Trophoblast cell (in vitro differentiated cells and primary cell): Measurements from ENCODE around the gene NHERF1.

Experiments
- DNase-seq, 2 donors: peaks; one replicate each; pipeline ENCODE4 v3.0.0-alpha.2; 2016
- H2AFZ ChIP-seq: 2 replicates; pipeline ENCODE4 v1.6.1; 2013; ENCODE audit warnings: low read length, moderate library complexity, mild to moderate bottlenecking; ENCODE audit not compliant: insufficient read depth, poor library complexity
- H2AK5ac ChIP-seq: 2 replicates; pipeline ENCODE4 v1.6.1; 2013; ENCODE audit warnings: mild to moderate bottlenecking, low read length
- H2BK120ac ChIP-seq: 2 replicates; pipeline ENCODE4 v1.6.1; 2013; ENCODE audit warnings: low read length, mild to moderate bottlenecking, moderate library complexity; ENCODE audit not compliant: insufficient read depth, poor library complexity
- H2BK12ac ChIP-seq: 2 replicates; pipeline ENCODE4 v1.6.1; 2013; ENCODE audit warnings: mild to moderate bottlenecking, low read length, moderate library complexity
- H2BK5ac ChIP-seq: 2 replicates; pipeline ENCODE4 v1.6.1; 2013; ENCODE audit warnings: low read length, low read depth, moderate library complexity, mild to moderate bottlenecking; ENCODE audit not compliant: poor library complexity
- H3K14ac ChIP-seq: 2 replicates; pipeline ENCODE4 v1.6.1; 2013; ENCODE audit warnings: mild to moderate bottlenecking, low read length
- H3K18ac ChIP-seq: 2 replicates; pipeline ENCODE4 v1.6.1; 2013; ENCODE audit warnings: mild to moderate bottlenecking, low read length
- H3K23ac ChIP-seq: 2 replicates; pipeline ENCODE4 v1.6.1; 2013; ENCODE audit warnings: low read length
- H3K27ac ChIP-seq: 2 replicates; pipeline ENCODE4 v1.5.1; 2013; ENCODE audit warnings: low read depth, mild to moderate bottlenecking, inconsistent platforms, low read length, moderate library complexity
- H3K27me3 ChIP-seq: 2 replicates; pipeline ENCODE4 v1.6.1; 2013; ENCODE audit warnings: inconsistent platforms, mild to moderate bottlenecking, low read length, moderate library complexity; ENCODE audit not compliant: insufficient read depth
- H3K36me3 ChIP-seq, 2 experiments: 1 replicate in 1 of 2; 2 replicates in 1 of 2; pipeline ENCODE4 v1.6.1; 2013; ENCODE audit warnings: low read length in 2 of 2, mild to moderate bottlenecking in 2 of 2, moderate library complexity in 1 of 2; ENCODE audit not compliant: insufficient read depth in 2 of 2, control insufficient read depth in 1 of 2
- H3K4ac ChIP-seq: 2 replicates; pipeline ENCODE4 v1.6.1; 2013; ENCODE audit warnings: low read depth, mild to moderate bottlenecking, low read length, moderate library complexity
- H3K4me1 ChIP-seq, 2 experiments: 1 replicate in 1 of 2; 2 replicates in 1 of 2; pipeline ENCODE4 v1.6.1; 2013; ENCODE audit warnings: low read length in 2 of 2, mild to moderate bottlenecking in 2 of 2, moderate library complexity in 1 of 2; ENCODE audit not compliant: insufficient read depth in 2 of 2, control insufficient read depth in 1 of 2
- H3K4me2 ChIP-seq: 2 replicates; pipeline ENCODE4 v1.6.1; 2013; ENCODE audit warnings: inconsistent platforms, mild to moderate bottlenecking, low read length, moderate library complexity
- H3K4me3 ChIP-seq: 2 replicates; pipeline ENCODE4 v1.5.1; 2013; ENCODE audit warnings: mild to moderate bottlenecking, low read depth, low read length, inconsistent platforms
- H3K79me1 ChIP-seq: one replicate; pipeline ENCODE4 v1.6.1; 2013; ENCODE audit warnings: low read length
- H3K79me2 ChIP-seq: 2 replicates; pipeline ENCODE4 v1.6.1; 2013; ENCODE audit warnings: low read length, mild to moderate bottlenecking; ENCODE audit not compliant: control insufficient read depth, insufficient read depth, poor library complexity
- H3K9ac ChIP-seq: 2 replicates; pipeline ENCODE4 v1.6.1; 2013; ENCODE audit warnings: mild to moderate bottlenecking, low read length
- H3K9me3 ChIP-seq: 2 replicates; pipeline ENCODE4 v1.6.1; 2013; ENCODE audit warnings: low read depth, mild to moderate bottlenecking, control low read depth, inconsistent platforms, low read length; ENCODE audit not compliant: insufficient read depth
- H4K12ac ChIP-seq: 2 replicates; pipeline ENCODE4 v1.6.1; 2013; ENCODE audit warnings: low read depth, mild to moderate bottlenecking, low read length, moderate library complexity
- H4K8ac ChIP-seq: 2 replicates; pipeline ENCODE4 v1.6.1; 2013; ENCODE audit warnings: low read depth, mild to moderate bottlenecking, low read length, moderate library complexity
- H4K91ac ChIP-seq: one replicate; pipeline ENCODE4 v1.6.1; 2013; ENCODE audit warnings: low read depth, mild to moderate bottlenecking, low read length, moderate library complexity
- WGBS: extraction: QIAGEN DNeasy Blood & Tissue Kit; methylation state at CpG from one replicate; pipeline ENCODE4 v1.1.7; 2013; ENCODE audit warnings: missing lambda C conversion rate; ENCODE audit not compliant: insufficient read length, insufficient coverage; ENCODE audit errors: extremely low coverage; 5-methylcytosine and 5-hydroxymethylcytosine counted together

Gene NHERF1

GRCh38 chr17:74761419-74761818, 13.0 kb downstream of the NHERF1 start:
- peaks cover 18% of the 10 kb centered on the region for H3K79me1 ChIP-seq
- no peak overlapping the region for H3K4me2 ChIP-seq
- peaks cover 43 to 52% of the 10 kb centered on the region in 2 experiments for H3K4me1 ChIP-seq
- peak overlapping the region; percentile 45 for H4K91ac ChIP-seq
- H3K9ac ChIP-seq: no peak overlapping the region
- H2BK12ac ChIP-seq: peak overlapping the region; percentile 6
- no peak overlapping the region for H2AFZ ChIP-seq
- no CpG with 5 or more reads among the region's 5 CpGs for WGBS
- no peak overlapping the region for H4K12ac ChIP-seq
- peak overlapping the region; percentile 39 for H3K4ac ChIP-seq
- no peak overlapping the region for H2BK120ac ChIP-seq
- peaks cover 18% of the 10 kb centered on the region for H3K79me2 ChIP-seq
- H3K14ac ChIP-seq: no peak overlapping the region
- peaks cover 0 to 2% of the 10 kb centered on the region in 2 experiments for H3K36me3 ChIP-seq
- no peak overlapping the region for H3K4me3 ChIP-seq
- H3K27ac ChIP-seq: no peak overlapping the region
- no peak overlapping the region for H4K8ac ChIP-seq
- DNase-seq: no peak
- H3K9me3 ChIP-seq: peaks cover 3% of the 10 kb centered on the region
- no peaks in the 10 kb centered on the region for H3K27me3 ChIP-seq
- no peak overlapping the region for H3K23ac ChIP-seq
- H2AK5ac ChIP-seq: no peak overlapping the region
- no peak overlapping the region for H2BK5ac ChIP-seq
- H3K18ac ChIP-seq: peak overlapping the region; percentile 7

- no peak for DNase-seq
- Histone ChIP-seq H2BK12ac (no peak overlapping the region), H3K9me3 (peaks cover 3% of the 10 kb centered on the region), H3K18ac (peak overlapping the region; percentile 7), H3K23ac (no peak overlapping the region), H3K9ac (peak overlapping the region; percentile 17), H2AK5ac (no peak overlapping the region), H3K79me1 (peaks cover 18% of the 10 kb centered on the region), H2AFZ (no peak overlapping the region), H3K27me3 (no peaks in the 10 kb centered on the region), H3K36me3 (peaks cover 0 to 2% of the 10 kb centered on the region in 2 experiments), H3K14ac (no peak overlapping the region), H3K4me2 (no peak overlapping the region), H4K8ac (no peak overlapping the region), H4K91ac (no peak overlapping the region), H4K12ac (no peak overlapping the region), H3K4me3 (no peak overlapping the region), H3K27ac (no peak overlapping the region), H3K4me1 (peaks cover 43 to 52% of the 10 kb centered on the region in 2 experiments), H3K4ac (no peak overlapping the region), H3K79me2 (peaks cover 18% of the 10 kb centered on the region), H2BK5ac (no peak overlapping the region), H2BK120ac (no peak overlapping the region)
- WGBS: no CpG with 5 or more reads among the region's 11 CpGs
Measured at GRCh38 chr17:74761931-74762330, 13.5 kb downstream of the NHERF1 start.

GRCh38 chr17:74763565-74764387, 15.3 kb downstream of the NHERF1 start:
- Histone ChIP-seq H3K4me2 (no peak overlapping the region), H3K23ac (no peak overlapping the region)

GRCh38 chr17:74764751-74765286, 16.4 kb downstream of the NHERF1 start:
- Histone ChIP-seq H2BK12ac (no peak overlapping the region), H3K14ac (no peak overlapping the region), H2AFZ (no peak overlapping the region), H3K4me3 (peak overlapping the region; percentile 13), H2BK5ac (no peak overlapping the region), H2BK120ac (no peak overlapping the region), H3K4ac (no peak overlapping the region), H4K8ac (no peak overlapping the region), H3K27ac (no peak overlapping the region), H3K4me1 (peaks cover 21 to 26% of the 10 kb centered on the region in 2 experiments), H2AK5ac (no peak overlapping the region), H3K9ac (no peak overlapping the region), H3K79me2 (peaks cover 4% of the 10 kb centered on the region), H3K9me3 (no peaks in the 10 kb centered on the region), H3K27me3 (no peaks in the 10 kb centered on the region), H4K12ac (no peak overlapping the region), H3K4me2 (no peak overlapping the region), H3K18ac (no peak overlapping the region), H3K36me3 (peaks cover 12 to 18% of the 10 kb centered on the region in 2 experiments), H3K23ac (no peak overlapping the region), H4K91ac (no peak overlapping the region), H3K79me1 (peaks cover 7% of the 10 kb centered on the region)
- no peak for DNase-seq
- WGBS: no CpG with 5 or more reads among the region's 4 CpGs

More at GRCh38 chr17:74763565-74764387, 15.3 kb downstream of the NHERF1 start:
- no peak overlapping the region for H3K4me3 ChIP-seq
- no peak overlapping the region for H2BK5ac ChIP-seq
- H3K4me1 ChIP-seq: peaks cover 29 to 36% of the 10 kb centered on the region in 2 experiments
- peak overlapping the region; percentile 9 for H3K4ac ChIP-seq
- no peak overlapping the region for H3K9ac ChIP-seq
- no peak overlapping the region for H4K91ac ChIP-seq
- H3K9me3 ChIP-seq: peaks cover 3% of the 10 kb centered on the region
- H3K27me3 ChIP-seq: no peaks in the 10 kb centered on the region
- no CpG with 5 or more reads among the region's 16 CpGs for WGBS
- no peak overlapping the region for H2BK120ac ChIP-seq
- H2AK5ac ChIP-seq: no peak overlapping the region
- no peak for DNase-seq
- H3K14ac ChIP-seq: no peak overlapping the region
- H2BK12ac ChIP-seq: no peak overlapping the region
- peaks cover 15% of the 10 kb centered on the region for H3K79me1 ChIP-seq
- H3K36me3 ChIP-seq: peaks cover 3 to 9% of the 10 kb centered on the region in 2 experiments
- no peak overlapping the region for H3K27ac ChIP-seq
- H3K18ac ChIP-seq: no peak overlapping the region
- no peak overlapping the region for H4K8ac ChIP-seq
- no peak overlapping the region for H4K12ac ChIP-seq
- no peak overlapping the region for H2AFZ ChIP-seq
- H3K79me2 ChIP-seq: peaks cover 8% of the 10 kb centered on the region
